HG02970 (cell line): ENCODE data around the gene SMAD3.
"Not testable (repeated sequence)": the region's sequence is repeated elsewhere in the genome, so short reads cannot be mapped to it uniquely, and the experiment has no call there.

Experiments used
- ATAC-seq: cut with Tn5 transposase; IDR thresholded peaks from one replicate; pipeline ENCODE4 v1.9.1; 2021; ENCODE audit warnings: mild to moderate bottlenecking, moderate library complexity, moderate number of reproducible peaks; ENCODE audit not compliant: unreplicated experiment, low FRiP score

Gene SMAD3

DNA sequence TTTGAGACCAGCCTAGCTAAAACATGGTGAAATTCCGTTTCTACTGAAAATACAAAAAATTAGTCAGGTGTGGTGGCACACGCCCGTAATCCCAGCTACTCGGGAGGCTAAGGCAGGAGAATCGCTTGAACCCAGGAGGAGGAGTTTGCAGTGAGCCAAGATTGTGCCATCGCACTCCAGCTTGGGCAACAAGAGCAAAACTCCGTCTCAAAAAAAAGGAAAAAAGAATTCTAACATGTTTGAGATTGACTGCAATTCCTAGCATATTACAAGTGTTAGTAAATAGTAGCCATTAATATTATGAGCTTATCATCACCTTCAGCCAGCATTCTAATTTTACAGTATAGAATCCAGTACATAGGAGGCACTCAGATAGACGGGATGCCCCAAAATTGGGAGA lies 57.9 kb downstream of the SMAD3 start:
- ATAC-seq = not testable (repeated sequence)

DNA sequence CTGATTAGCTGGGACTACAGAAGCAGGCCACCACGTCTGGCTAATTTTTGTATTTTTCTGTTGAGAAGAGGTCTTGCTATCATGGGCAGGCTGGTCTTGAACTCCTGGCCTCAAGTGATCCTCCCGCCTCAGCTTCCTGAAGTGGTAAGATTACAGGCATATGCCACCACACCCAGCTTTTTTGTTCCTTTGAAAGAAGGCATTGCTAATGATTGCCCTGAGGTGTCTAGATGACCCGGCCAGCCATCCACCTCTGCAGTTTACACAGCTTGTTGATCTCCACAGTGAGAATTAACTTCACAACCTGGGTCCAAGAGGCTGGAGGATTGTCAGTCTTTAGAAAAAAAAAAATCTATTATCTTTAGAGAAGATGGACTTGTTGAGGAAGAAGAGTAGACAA lies 58.7 kb downstream of the SMAD3 start:
- ATAC-seq = no peak

DNA sequence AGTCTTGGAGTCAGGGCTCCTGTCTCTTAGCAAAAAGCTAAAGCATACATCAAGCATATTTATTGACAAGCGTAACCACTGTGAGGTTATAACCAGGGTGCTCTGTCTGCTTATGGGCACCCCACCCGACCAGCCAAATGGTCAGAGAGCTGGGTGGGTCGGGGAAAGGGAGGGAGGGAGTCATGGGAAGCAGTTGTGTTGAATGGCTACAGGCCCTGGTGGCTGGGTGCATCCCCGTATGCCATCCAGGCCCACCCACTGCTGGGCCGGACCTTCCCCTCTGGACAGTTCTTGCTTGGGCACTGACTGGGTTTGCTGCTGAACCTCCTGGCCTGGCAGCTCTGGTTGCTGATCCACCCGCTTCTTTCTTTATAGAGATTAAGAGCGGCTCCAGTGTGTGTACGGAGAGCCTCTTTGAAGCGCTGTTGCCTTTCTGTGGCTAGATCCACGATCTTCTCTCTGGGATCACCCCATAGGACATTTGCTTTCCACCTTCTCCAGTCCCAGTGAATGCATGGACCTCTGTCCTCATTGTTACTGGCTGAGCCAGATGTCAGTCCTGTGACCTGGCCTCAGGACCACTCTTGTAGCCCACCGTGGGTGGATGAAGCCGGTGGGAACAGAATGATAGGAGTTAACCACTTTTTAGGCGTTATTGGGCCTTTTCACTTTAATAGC lies 59.6 kb downstream of the SMAD3 start:
- ATAC-seq = no peak

DNA sequence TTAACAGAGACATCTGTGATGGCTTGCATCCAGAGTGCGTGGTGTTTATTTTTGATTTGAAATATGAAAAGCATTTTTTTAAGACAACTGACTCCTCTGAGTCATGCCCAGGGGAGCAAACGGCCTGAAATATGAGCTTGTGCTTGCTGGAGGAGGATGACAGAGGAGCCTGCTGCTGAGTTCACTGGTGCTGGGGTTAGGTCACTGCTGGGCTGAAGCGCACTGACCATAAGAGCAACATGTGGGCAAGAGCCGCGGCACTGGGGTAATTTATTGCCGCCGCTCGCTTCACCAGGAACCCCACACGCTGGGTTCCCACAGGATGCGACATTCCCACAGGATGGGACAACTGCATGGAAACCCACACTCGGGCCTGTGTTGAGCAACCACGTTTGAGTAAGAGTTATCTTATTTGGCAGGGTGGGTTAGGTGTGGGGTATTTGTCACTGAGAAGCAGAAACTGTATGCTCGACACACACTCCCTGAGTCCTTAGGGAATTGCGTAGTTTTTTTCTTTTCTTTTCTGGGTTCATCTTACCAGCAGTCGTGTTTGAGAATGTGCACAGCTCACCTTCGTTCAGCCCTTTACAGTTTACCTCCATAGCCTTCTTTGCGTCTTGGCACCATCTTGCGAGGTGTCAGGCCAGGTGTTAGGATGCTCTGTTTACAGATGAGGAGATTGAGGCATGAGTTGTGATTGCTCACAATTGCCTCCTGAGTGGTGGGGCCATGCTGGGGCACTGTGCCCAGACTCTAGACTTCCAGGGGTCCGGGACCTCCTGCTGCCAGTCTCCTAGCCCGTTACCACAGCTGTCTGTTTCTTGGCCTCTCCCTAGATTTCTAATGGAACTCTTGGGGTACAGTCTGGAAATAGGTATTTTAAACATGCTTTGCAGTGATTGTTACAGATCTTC lies 60.4 kb downstream of the SMAD3 start:
- ATAC-seq = no peak

DNA sequence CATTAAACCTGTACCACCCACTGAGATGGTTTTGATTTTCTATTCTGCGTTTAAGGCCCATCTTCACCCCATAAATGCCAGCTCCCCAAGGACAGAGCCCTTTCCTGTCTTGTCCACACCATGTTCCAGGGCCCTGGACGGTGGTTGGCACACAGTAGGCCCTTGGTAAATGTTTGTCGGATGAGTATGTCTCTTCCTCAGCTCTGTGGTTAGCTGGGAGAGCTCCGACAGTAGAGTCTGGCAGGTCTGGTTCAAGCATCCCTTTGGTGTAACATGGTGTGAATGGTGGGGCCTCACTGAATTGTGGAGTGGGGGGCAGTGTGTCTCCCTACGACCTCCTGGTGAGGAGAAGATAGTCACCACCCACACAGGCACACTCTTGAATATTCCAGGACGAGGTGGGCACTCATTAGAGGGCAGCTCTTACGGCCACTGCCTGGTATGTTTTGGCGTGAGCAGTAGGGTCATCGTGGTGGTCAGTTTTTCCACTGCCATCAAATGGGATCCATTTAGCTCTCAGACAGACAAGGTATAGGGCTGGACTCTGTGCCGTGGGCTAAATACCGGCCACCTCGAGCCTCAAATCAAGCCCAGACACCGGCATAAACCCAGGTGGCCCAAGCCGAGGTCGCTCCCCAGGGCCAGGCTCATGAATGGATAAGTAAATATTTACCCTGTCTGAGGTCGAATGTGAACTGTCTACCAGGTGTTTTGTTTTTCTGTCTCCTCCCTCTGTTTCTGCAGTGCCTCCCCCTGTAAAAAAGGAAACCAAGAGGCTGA lies 61.3 kb downstream of the SMAD3 start:
- no peak for ATAC-seq

DNA sequence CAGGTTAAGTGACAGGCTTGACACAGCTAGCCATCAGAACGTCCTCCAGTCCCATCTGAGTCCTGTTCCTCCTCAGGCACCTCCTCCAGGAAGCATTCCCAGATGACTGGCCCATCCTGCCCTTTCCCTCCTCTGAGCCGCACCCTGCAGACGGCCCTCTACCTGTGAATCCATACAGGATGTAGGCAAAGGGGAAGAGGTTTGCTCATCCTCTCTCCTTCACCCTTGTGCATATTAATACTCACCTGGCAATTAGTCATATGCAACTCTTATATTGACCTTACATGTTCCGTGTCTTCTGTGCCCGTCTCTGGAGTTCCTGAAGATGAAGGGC lies 61.9 kb downstream of the SMAD3 start:
- no peak for ATAC-seq

DNA sequence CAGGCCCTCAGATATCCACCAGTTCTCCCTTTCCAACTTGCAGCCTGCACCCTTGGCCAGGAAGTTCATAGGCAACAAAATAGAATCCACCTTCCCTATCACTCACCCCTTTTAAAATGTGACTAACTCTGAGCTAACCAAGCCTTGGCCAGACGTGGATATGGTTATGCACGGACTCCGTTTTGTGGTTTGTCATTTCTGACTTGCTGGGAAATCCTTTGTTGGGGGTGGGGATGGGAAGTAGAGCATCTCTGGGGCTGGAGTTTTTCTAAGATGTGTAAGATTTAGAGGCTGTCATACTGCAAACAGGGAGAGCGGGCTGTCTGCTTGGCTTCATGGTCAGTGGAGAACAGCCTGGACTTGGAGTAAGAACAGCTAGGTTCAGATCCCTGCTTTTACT lies 62.6 kb downstream of the SMAD3 start:
- no peak for ATAC-seq

DNA sequence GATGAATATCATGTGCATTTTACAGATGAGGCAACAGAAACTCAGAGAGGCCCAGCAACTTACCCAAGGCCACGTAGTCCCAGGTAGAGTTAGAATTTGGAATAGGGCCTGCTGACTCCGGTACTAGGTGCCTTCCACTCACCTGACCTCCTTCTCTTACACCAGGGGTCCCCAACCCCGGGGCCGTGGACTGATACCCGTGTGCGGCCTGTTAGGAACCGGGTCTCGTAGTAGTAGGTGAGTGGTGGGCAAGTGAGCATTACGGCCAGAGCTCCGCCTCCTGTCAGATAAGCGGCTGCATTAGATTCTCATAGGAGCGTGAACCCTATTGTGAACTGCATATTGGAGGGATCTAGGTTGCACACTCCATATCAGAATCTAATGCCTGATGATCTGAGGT lies 64.8 kb downstream of the SMAD3 start:
- no peak for ATAC-seq

DNA sequence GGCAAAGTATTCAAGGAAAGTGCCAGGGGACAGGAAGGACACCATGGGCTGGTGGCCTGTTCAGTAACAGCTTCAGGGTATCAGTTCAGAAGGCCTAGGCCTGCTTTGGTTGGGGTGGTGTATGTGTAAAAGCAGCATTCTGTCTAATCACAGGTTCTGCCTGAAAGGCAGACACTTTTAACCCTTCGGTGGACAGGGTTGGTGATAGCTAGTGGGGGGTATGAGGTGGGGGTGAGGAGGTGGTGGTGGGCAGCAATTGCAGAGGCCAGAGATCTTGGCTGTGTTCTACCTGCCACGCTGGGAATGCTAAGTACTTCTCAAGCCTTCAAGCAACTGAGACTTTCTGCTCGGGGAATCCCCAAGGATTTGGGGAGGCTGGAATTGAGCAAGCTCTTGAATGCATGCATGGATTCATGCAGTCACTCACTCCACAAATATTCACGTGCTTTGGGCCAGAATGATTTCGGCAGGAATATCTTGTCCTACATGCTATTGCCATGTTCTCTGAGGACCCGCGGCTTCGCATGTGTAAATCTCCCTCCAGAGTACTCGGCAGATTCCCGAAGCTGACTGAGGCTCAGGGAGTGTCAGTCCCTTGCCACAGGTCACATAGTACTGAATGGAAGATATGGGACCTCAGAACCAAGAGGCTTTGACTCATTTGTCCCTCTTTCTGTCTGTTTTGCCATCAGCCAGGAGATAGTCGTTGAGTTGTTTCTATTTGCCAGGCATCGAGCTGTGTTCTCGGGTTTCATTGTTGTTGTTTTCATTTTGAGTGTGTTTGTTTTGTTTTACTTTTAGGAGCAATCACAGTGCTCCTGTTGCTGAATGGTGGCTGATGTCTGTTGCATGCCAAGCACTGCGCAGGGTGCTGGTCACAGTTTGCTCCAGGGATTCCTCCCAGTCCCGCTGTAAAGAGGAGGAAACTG lies 65.5 kb downstream of the SMAD3 start:
- no peak for ATAC-seq

DNA sequence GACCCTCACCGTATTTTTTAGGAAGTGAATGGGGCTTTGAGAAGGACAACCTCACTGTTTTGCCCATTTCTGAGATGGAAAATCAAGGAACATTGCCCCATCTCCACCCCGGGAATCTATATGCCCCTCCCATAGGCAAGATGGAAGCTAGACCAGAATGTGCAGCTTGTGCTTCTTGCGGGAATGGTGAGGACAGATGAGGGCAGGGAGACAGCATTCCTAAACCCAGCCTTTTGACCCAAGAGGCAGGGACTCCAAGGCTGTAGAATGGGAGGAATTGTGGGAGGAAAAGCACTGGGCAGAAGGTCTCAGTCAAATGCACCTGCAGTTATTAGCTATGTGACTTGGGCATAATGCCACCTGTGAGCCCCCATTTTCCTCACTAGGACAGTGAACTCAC lies 66.9 kb downstream of the SMAD3 start:
- ATAC-seq = no peak

DNA sequence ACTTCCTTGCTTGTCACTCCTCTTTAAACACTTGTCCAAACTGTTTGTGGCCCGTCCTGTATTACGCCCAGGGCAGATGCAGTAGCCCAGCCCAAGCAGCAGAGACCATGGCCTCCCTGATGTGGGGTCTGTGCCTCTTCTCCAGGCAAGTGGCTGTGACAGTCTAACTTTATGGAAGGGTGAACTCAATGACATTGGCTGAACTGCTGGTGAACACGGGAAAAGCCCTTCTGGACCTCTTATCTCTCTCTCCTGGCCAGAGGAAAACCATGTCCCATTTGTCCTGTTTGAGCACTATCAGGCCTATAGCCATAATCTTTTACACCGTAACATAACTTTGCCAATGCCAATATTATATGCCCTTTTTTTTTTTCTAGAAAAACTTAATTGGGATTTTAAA lies 67.6 kb downstream of the SMAD3 start:
- ATAC-seq = no peak

DNA sequence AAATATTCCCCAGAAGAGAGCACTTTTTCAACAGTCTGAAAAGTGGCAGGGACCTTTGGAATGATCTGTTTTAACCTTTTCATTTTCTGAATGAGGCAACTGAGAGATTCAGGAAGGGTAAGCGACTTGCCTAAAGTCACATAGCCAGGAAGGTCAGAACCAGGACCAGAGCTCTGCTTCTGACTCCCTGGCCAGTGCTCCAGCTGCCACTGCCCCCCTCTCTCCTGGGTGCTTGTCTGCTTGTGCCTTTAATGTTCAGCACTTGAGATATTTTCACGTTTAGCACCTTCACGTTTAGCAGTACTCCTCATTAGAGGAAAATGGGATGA lies 68.3 kb downstream of the SMAD3 start:
- no peak for ATAC-seq

DNA sequence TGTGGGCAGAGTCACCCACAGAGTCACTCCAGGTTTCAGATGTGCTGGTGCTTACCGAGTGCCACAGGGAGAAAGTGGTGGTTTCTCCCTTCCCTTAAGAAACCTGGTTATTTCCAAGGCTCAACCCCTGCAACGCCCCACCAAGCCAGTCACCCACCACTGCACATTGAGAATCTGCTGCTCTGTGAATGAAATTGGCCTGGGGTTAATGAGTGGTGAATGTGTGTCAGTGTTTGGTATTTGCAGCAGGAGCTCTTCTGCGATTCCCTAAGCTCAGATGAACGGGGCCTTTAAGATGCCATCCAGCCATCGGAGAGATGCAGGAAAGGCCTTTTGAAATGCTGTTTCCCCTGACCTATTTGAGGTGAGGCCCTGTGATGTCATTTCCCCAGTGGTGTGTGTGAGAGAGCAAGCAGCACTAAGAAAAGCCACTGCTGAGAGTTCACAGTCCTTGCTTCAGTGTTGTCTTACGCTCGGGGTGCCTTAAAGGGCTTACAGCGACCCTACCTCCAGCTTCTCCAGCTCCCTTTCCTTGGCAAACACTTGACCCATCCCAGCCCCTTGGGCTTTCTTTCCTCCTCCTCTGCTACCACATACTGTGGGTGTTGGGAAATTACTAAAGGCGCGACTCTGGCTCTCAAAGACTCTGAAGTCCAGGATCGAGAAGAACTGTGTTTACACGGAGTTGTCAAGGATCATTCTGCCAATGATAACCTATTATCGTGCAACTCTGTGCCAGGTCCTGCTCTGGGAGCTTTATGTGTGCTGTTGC lies 68.9 kb downstream of the SMAD3 start:
- no peak for ATAC-seq

DNA sequence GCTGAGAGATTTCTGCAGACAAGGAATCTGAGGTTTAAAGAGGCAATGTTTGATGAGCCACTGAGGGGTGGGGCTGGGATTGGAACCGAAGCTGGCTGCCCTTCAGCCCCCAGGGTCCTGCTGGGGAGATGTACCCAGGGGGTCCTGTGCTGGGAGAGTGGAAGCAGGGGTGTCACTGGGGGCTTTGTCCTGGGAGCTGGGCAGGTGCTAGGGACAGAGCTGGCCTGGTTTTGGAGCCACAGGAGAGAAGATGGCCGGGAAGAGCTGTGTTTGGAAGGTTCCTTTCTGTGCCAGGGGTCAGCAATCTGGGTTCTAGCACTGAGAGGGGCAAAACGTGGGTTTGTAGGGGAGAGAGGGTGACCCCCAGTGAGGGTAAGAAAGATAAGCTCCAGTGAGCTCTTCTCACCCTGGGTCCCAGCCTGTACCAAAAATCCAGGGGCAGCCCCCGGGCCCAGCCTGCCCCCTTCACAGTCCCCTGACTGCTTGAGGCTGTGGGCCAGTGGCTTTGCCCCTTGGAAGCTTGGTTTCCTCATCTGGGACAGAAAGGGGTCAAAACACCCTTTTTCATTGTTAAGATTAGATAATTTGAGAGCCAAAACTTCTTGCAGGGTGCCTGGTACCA lies 69.6 kb downstream of the SMAD3 start:
- ATAC-seq = no peak

DNA sequence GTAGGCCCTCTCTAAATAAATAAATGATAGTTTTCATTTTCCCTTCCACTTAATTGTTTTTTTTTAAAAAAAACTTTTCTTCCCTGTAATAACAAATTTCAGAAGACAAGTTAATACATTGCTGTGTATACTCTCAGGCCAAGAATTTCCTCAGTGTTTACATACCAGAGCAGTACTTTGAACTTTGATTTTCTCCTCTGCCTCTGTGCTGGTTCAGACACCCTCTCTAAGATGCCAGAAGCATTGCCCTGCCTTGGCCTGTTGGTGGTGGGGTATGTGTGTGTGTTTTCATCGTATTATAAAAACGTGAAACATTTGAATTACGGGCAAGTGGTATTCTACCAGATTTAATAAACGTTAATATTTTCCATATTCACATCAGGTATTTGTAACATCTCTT lies 70.1 kb downstream of the SMAD3 start:
- ATAC-seq = no peak

DNA sequence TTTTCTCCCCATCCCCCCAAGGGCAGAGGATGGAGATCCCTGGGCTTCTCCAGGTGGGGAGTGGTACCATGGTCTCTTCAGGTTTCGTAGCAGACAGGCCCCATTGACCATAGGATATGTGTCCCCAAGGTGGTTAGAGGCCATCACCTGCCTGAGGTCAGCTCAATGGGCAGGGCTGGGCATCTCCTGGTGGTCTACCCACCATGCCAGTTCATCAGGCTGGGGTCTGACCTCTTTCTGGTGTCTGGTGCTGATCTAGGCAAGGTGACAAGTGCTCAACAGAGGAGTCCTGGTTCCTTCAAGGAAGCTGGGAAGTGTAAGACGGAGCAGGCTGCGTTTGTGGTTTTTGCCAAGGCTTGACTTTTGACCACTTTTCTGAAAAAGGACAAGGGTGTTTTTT lies 71.4 kb downstream of the SMAD3 start:
- ATAC-seq = no peak

DNA sequence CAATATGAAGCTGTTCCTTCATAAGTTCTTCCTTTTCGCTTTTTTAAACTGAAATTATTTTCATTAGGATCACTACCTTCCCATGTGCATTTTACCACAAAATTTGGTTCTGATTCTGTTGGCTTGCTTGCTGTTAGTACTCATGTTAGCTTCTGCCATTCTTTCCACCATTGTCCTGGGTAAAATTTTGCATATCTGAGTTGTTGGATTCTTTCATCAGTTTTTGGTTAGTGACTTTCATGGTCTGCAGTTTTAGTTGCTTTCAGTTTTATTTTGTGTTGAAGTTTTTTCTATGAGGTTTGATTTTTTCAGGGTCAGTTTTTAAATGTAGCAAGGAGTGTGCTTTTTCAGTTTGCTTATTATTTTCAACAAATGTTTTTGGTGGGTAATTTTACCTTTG lies 71.9 kb downstream of the SMAD3 start:
- no peak for ATAC-seq

DNA sequence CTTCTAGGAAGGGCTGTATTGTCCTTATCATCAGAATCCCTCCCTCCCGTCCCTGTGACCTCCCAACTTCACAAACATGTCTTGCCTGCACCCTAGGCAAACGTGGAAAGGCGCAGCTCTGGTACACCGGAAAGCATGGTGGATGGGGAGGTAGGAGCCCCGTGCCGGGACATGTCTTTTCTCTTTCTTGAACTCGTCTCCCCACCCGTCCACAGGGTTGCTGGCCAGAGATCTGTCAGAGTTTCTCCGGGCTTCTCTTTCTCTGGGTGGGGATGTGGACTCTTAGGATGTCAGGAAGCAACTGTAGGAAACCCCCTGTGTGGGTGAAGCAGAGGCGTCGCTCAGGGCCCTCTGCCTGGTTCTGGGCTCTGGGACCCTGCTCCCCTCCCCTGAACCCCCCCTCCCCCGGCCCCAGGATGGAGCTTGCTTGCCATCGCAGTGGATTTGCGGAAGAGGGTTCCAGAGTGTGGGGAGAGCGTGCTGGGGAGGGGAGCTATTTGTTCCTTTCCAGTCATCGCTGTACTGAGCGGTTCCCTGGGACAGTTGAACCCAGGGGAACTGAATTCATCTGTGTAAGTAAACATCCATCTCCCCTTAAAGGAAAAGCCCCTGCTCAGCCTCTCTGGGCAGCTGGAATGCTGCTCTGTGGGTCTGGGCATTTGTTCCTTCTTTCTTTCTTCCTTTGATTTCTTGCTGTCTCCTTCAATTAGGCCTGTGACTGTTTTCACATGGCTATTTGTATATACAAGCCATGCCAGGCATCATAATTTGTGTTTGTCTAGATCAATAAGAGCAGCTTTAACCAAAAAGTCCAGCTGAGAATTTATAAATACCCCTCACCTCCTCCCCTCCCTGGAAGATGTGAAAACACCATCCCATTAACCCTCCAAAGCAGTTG lies 72.8 kb downstream of the SMAD3 start:
- ATAC-seq = no peak
